HEK293T (cell line): ENCODE measurements around the gene STK33.

Experiments
- CTCF ChIA-PET: fragments of 350-600 bp; formaldehyde crosslinking; extraction: SDS; loops from one replicate; lab custom pipeline; 2021; ENCODE audit warnings: antibody characterized with exemption, inconsistent platforms; lab: Yijun Ruan, JAX
- POLR2A ChIA-PET: fragments of 350-600 bp; formaldehyde crosslinking; extraction: SDS; loops from one replicate; lab custom pipeline; 2020; ENCODE audit warnings: antibody characterized with exemption, inconsistent platforms; lab: Yijun Ruan, JAX
- DNase-seq: peaks from one replicate; pipeline ENCODE4 v3.0.0; 2012; ENCODE audit warnings: mixed read lengths; ENCODE audit errors: extremely low spot score
- ARNT ChIP-seq: fragments of 450-650 bp; IDR thresholded peaks from 2 replicates; pipeline ENCODE4 v1.6.1; 2017; ENCODE audit warnings: mild to moderate bottlenecking
- BHLHE40 ChIP-seq: fragments of 450-650 bp; IDR thresholded peaks from 2 replicates; pipeline ENCODE4 v1.6.1; 2016; ENCODE audit warnings: mild to moderate bottlenecking, moderate library complexity, borderline replicate concordance
- CTBP1 ChIP-seq: fragments of 450-650 bp; IDR thresholded peaks from 2 replicates; pipeline ENCODE4 v1.6.1; 2016; ENCODE audit warnings: borderline replicate concordance
- ELF4 ChIP-seq: fragments of 450-650 bp; IDR thresholded peaks from 2 replicates; pipeline ENCODE4 v1.6.1; 2017; ENCODE audit warnings: antibody characterized with exemption
- FOXA1 ChIP-seq: fragments of 450-650 bp; IDR thresholded peaks from 2 replicates; pipeline ENCODE4 v1.6.1; 2016; ENCODE audit warnings: mild to moderate bottlenecking
- FOXK2 ChIP-seq: fragments of 450-650 bp; IDR thresholded peaks from 2 replicates; pipeline ENCODE4 v1.6.1; 2016; ENCODE audit warnings: mild to moderate bottlenecking
- HDGF ChIP-seq: fragments of 450-650 bp; IDR thresholded peaks from 2 replicates; pipeline ENCODE4 v1.6.1; 2017; ENCODE audit warnings: antibody characterized with exemption, borderline replicate concordance
- L3MBTL2 ChIP-seq: fragments of 450-650 bp; conservative IDR thresholded peaks from 2 replicates; pipeline ENCODE4 v1.6.1; 2016; ENCODE audit warnings: mild to moderate bottlenecking
- LEF1 ChIP-seq: fragments of 450-650 bp; IDR thresholded peaks from 2 replicates; pipeline ENCODE4 v1.6.1; 2017; ENCODE audit warnings: mild to moderate bottlenecking, borderline replicate concordance
- NFRKB ChIP-seq: fragments of 450-650 bp; IDR thresholded peaks from 2 replicates; pipeline ENCODE4 v1.6.1; 2016; ENCODE audit warnings: mild to moderate bottlenecking, moderate library complexity
- PKNOX1 ChIP-seq: fragments of 450-650 bp; IDR thresholded peaks from 2 replicates; pipeline ENCODE4 v1.6.1; 2016
- SP1 ChIP-seq: fragments of 450-650 bp; IDR thresholded peaks from 2 replicates; pipeline ENCODE4 v1.6.1; 2017
- SUZ12 ChIP-seq: fragments of 450-650 bp; IDR thresholded peaks from 2 replicates; pipeline ENCODE4 v1.6.1; 2016; ENCODE audit warnings: mild to moderate bottlenecking
- TARDBP ChIP-seq: fragments of 450-650 bp; IDR thresholded peaks from 2 replicates; pipeline ENCODE4 v1.6.1; 2016
- ZNF384 ChIP-seq: fragments of 450-650 bp; IDR thresholded peaks from 2 replicates; pipeline ENCODE4 v1.6.1; 2016

STK33 gene

DNA sequence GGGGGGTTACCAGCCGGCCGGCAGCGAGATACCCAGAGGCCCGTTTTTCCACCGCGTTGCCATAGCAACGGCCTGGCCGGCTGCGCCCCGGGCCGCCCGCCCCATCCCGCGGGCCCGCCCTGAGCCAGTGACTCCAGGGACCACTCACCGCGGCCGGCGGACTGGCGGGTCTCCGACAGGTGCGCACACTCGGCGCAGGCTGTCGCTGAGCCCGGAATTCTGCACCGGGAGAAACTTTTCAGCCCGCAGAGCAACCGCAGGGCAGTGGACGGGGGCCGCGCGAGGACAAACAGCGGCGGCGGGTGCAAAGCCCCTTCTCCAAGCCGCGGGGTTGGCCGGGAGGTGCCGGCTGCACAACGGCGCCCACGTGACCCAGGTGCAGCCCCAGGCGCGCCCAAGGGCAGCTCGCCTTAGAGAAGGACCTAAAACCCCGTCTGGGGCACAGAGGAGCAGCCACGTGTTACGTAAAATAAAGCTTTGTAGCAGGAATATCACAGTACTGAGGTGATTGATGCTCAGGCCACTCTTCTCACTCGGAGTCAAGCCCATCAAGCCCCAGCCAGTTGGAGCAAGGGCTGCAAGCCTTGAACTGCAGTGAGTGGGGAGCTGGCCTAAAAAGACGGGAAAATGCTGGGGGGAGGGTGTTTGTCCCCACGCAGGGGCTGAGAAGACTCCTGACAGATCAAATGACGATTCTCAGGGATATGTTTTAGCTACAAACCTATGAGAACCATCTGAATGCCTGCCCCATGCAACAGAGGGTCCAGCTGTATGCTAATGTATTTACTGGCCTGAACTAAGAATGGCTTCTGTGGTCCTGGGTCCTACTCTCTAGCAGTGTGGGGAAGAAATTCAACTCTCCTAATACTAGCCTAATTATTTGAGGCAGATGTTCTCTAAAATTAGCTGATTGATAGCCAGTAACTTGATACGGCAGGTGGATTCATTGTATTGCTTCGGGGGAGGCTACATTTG is at the start of gene STK33:
Gene STK33, minus strand, starts transcription at position 294 of the 975 bp plus-strand sequence. CDS start 119,323 bp downstream, outside the sequence.
- ChIA-PET CTCF (interaction anchor here (0.5 to 1.2 kb wide), 2 partner anchors 13 to 299 kb away, joined by 3 read pairs; no protein-coding TSS in a partner anchor), POLR2A (interaction anchor here (0.8 to 3.1 kb wide), 9 partner anchors 9 to 274 kb away, joined by 3 to 10 read pairs (median 3); partner anchors contain the start of genes RPL27A and TRIM66)
- no peak for TF ChIP-seq FOXK2
- TF ChIP-seq L3MBTL2: peak; percentile 74
- peak; percentile 78 for DNase-seq

GRCh38 chr11:8642196-8642841 is 48.3 kb upstream of the STK33 start:
- CTCF ChIA-PET: interaction anchor here (0.6 kb wide), 1 partner anchor 31 kb away, joined by 3 read pairs; no protein-coding TSS in a partner anchor
- DNase-seq: no peak

DNA sequence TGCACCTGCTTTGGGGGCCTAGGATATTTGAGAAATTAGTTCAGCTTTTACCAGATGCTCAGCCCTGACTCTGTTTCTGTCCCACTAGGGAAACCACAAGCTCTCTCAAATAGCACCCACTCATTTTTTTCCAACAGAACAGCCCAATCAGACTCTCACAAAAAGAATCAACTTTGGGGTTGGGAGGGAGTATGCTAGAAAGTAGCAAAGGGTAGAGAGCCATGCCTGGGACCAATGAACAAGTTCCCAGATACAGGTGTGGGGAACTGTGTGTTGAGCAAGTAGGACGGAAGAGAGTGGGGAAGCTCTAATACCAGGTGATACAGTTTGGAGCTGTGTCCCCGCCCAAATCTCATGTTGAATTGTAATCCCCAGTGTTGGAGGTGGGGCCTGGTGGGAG is 47.3 kb upstream of the STK33 start:
- no peak for DNase-seq
- POLR2A ChIA-PET: no interaction called here
- CTCF ChIA-PET: no interaction called here

More at GRCh38 chr11:8642196-8642841, 48.3 kb upstream of the STK33 start:
- POLR2A ChIA-PET: no interaction called here
- TF ChIP-seq SP1: no peak
- no peak for TF ChIP-seq ELF4
- no peak for TF ChIP-seq ZNF384
- TF ChIP-seq L3MBTL2: no peak
- no peak for TF ChIP-seq SUZ12
- TF ChIP-seq TARDBP: no peak
- TF ChIP-seq CTBP1: no peak
- TF ChIP-seq ARNT: no peak
- no peak for TF ChIP-seq LEF1
- TF ChIP-seq BHLHE40: no peak
- TF ChIP-seq HDGF: no peak
- TF ChIP-seq NFRKB: no peak

DNA sequence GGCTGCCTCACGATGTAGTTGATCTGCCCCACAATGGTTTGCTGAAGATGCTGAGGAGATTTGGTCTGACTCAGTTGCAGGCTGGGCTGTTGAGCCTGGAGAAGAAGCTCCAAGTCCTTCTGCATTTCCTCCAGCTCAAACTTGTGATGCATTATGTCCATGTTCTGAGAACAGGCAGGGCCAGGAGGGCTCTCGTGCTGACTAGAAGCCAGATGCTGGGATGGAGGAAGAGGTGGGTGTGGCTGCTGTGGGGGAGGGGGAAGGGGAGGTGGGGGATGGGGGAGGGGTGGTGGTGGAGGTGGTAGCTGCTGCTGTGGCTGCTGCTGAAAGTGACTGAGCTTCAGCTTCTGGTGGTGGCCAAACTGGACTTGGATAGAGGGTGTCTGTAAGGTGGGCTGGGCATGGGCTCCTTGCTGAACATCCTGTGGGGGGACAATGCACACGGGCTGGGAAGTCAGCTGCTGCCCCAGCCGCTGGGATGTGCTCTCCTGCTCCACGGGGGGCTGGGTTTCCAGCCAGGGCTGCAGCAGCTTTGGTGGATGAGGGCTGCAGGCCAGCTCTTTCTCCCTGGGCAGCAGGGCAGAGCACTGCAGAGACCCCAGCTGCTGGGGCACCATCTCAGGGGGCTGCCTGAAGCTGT is 46.4 kb upstream of the STK33 start:
- no peak for TF ChIP-seq L3MBTL2
- TF ChIP-seq ELF4: no peak
- TF ChIP-seq LEF1: no peak
- no peak for TF ChIP-seq SUZ12
- TF ChIP-seq FOXA1: no peak
- no peak for TF ChIP-seq FOXK2
- TF ChIP-seq BHLHE40: no peak
- TF ChIP-seq PKNOX1: no peak
- TF ChIP-seq HDGF: no peak
- no peak for TF ChIP-seq ZNF384
- ChIA-PET POLR2A (interaction anchor here (1.0 to 1.4 kb wide), 2 partner anchors 11 to 42 kb away, joined by 3 to 6 read pairs; partner anchors contain the start of genes RPL27A and TRIM66), CTCF (no interaction called here)
- DNase-seq: no peak

More for the DNA sequence above, 47.3 kb upstream of the STK33 start:
- TF ChIP-seq PKNOX1: no peak
- TF ChIP-seq FOXK2: no peak
- TF ChIP-seq LEF1: no peak
- TF ChIP-seq L3MBTL2: no peak
- TF ChIP-seq FOXA1: no peak
- TF ChIP-seq TARDBP: no peak
- no peak for TF ChIP-seq SUZ12
- no peak for TF ChIP-seq NFRKB
- no peak for TF ChIP-seq ARNT
- TF ChIP-seq HDGF: no peak
- no peak for TF ChIP-seq SP1
- no peak for TF ChIP-seq ZNF384
- no peak for TF ChIP-seq CTBP1
- TF ChIP-seq ELF4: no peak

DNA sequence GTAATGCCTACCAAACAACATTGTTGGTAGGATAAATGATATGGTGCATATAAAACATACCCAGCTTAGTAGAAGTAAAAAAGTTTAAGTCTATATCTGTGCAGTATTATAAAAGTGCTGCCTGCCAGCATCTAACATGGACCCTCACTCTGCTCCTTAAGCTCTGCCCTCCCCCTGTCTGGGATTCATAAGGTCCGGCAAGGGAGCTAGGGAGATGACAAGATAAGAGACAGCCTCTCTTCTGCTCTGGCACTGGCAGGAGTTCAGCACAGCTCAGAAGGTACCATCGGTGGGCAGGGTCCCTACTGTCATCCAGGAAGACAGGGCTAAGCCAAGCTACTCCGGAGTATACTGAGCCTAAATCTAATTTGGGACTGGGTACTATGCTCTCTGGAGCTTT is 45.6 kb upstream of the STK33 start:
- ChIA-PET POLR2A (interaction anchor here (1.0 to 1.4 kb wide), 2 partner anchors 10 to 43 kb away, joined by 3 to 6 read pairs; partner anchors contain the start of genes RPL27A and TRIM66), CTCF (interaction anchor here (1.1 kb wide), 1 partner anchor 19 kb away, joined by 3 read pairs; no protein-coding TSS in a partner anchor)
- DNase-seq: no peak
- no peak for TF ChIP-seq ARNT
- no peak for TF ChIP-seq BHLHE40
- no peak for TF ChIP-seq FOXA1
- no peak for TF ChIP-seq HDGF
- no peak for TF ChIP-seq SP1
- no peak for TF ChIP-seq LEF1
- no peak for TF ChIP-seq ELF4
- no peak for TF ChIP-seq L3MBTL2
- no peak for TF ChIP-seq PKNOX1
- TF ChIP-seq ZNF384: no peak
